Activated CD4-positive, alpha-beta T cell treated with anti-CD3 and anti-CD28 coated beads, Interleukin-2, amount 10 ng/mL, durations not matched to agents 24 days and 14 days (primary cell): ENCODE data around the gene NXPH2. TPM values are rescaled to one million over a fixed set of nuclear protein-coding genes. Genes with fewer than 3 reads are reported as not detected.

Source experiments
- DNase-seq: peaks from one replicate; pipeline ENCODE4 v3.0.0; 2022
- H3K27ac Mint-ChIP-seq: one replicate; pipeline ENCODE4 v1.8.0; 2022; ENCODE audit warnings: mild to moderate bottlenecking, mixed read lengths
- H3K27me3 Mint-ChIP-seq: one replicate; pipeline ENCODE4 v1.8.0; 2022; ENCODE audit warnings: mixed read lengths
- H3K36me3 Mint-ChIP-seq: one replicate; pipeline ENCODE4 v1.8.0; 2022; ENCODE audit warnings: low read depth, mild to moderate bottlenecking, mixed read lengths
- H3K4me1 Mint-ChIP-seq: one replicate; pipeline ENCODE4 v1.8.0; 2021; ENCODE audit warnings: mixed read lengths
- H3K4me3 Mint-ChIP-seq: one replicate; pipeline ENCODE4 v1.8.0; 2022; ENCODE audit warnings: mild to moderate bottlenecking, moderate library complexity, mixed read lengths
- H3K9me3 Mint-ChIP-seq: one replicate; pipeline ENCODE4 v1.8.0; 2021; ENCODE audit warnings: mixed read lengths
- intact Hi-C: fragments of 100-400 bp; cut with micrococcal nuclease; formaldehyde crosslinking; loops from one replicate; pipeline ENCODE4 v1.15.1; 2023
- total RNA-seq: library from RNA; stranded (reverse); gene quantifications from 2 replicates; pipeline ENCODE4 v1.2.3, GENCODE V29; 2022

NXPH2 gene
- not detected in 2 replicates for total RNA-seq

DNA sequence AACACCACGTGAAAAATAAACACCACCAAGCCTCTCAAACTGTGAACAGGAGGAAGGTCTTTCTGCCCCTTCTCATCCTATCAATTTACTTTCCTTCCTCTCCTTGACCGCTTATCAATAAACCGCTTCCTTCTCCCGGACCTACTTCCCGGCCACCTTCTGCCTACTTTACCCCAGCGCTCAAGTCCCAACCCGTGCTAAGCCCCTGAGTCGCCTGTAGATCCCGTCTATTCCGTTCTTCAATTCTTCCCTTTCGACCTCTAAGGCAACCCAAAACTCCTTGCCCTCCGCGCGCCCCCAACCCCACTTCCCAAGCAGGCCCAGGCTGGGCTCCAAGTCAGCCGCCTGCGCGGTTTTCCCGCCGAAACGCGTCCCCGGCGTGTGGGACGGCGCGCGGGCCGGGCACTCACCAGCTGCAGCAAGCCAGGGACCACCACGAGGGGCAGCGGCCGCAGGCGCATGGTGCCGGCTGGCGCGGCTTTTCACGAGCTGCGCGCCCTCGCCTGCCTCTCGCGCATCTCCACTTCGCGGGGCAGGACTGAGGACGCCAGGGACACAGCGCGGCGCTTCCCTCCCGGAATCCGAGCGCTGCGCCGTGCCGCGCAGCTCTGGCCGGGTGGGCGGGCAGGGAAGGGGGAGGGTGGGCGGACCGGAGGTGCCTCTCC is at the start of gene NXPH2:
NXPH2 (minus strand) TSS at position 610 of the 665 bp plus-strand sequence; CDS start at position 461, 149 bp downstream.
- H3K4me1 Mint-ChIP-seq = no peaks in the 10 kb centered on the region
- peaks cover 44% of the 10 kb centered on the region for H3K27me3 Mint-ChIP-seq
- no peak for DNase-seq
- no peaks in the 10 kb centered on the region for H3K36me3 Mint-ChIP-seq
- intact Hi-C loops = no loop called here
- no peaks in the 10 kb centered on the region for H3K9me3 Mint-ChIP-seq
- H3K4me3 Mint-ChIP-seq = no peak within 1 kb of the TSS
- peak within 1 kb of the TSS; percentile 59 for H3K27ac Mint-ChIP-seq

DNA sequence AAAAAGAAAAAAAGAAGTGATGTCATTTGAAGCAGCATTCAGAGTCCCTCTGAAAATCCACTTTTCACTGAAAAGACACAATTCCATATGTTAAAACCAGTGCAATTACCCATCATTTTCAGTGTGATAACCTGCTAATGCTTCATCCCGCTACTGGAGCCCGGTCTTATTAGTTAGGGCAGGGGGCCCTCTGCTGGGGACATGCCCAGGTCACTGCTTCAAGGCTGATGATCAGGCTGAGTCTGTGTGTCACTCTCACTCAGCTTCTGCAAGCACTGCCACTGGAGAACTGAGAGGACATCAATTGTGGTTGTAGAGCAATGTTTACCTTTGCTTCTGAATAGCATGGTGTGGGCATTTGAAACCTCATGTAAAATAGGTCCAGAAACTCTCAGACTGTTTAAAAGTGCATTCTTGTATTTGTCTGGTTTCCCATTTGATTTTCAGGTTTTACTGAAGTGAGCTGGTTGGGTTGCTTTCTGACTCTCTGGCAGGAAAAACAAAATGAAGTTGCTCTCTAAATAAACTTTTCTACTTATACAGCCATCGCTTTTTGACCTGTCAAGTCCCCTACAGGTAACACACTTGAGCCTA is 49.2 kb upstream of the NXPH2 start:
- Mint-ChIP-seq H3K27ac (no peak overlapping the region), H3K4me1 (no peaks in the 10 kb centered on the region), H3K4me3 (no peak overlapping the region), H3K27me3 (no peaks in the 10 kb centered on the region), H3K36me3 (no peaks in the 10 kb centered on the region), H3K9me3 (no peaks in the 10 kb centered on the region)
- intact Hi-C loops = loop anchor here (5.0 kb wide), 1 partner anchor 882 kb away; no protein-coding TSS in a partner anchor
- peak; percentile 59 for DNase-seq

DNA sequence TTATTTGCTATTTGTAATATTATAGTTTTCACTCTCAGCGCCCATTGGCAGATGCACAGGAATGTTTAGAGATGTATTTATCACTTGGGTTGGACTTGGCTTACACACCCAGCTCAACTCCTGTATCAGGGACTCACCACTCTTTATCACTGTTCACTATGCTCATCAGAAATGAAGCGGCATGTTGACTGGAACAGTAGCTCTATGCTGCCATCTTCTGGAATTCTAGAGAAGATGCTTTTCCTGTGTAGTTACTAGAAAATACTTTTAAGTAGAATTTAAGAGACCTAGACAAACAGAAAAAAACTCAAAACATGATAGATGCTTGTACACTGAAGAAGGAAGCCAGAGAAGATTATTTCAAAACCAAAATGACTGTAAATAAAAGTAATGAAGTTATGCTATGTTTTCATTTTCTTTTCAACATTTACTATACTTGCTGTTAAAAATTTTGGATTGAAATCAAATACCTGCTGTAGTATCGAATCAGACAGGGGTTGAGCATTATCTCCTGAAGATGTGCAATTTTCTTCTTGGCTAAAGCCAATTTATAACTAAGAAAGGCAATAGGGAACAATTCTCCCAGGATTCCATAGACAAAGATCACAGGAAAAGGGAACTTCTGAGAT is 47.4 kb upstream of the NXPH2 start:
- Mint-ChIP-seq H3K9me3 (no peaks in the 10 kb centered on the region), H3K27ac (no peak overlapping the region), H3K36me3 (no peaks in the 10 kb centered on the region), H3K4me3 (no peak overlapping the region), H3K4me1 (no peaks in the 10 kb centered on the region), H3K27me3 (no peaks in the 10 kb centered on the region)
- DNase-seq = peak; percentile 71
- intact Hi-C loops = loop anchor here (1.0 to 5.0 kb wide), 4 partner anchors 451 to 961 kb away; no protein-coding TSS in a partner anchor

DNA sequence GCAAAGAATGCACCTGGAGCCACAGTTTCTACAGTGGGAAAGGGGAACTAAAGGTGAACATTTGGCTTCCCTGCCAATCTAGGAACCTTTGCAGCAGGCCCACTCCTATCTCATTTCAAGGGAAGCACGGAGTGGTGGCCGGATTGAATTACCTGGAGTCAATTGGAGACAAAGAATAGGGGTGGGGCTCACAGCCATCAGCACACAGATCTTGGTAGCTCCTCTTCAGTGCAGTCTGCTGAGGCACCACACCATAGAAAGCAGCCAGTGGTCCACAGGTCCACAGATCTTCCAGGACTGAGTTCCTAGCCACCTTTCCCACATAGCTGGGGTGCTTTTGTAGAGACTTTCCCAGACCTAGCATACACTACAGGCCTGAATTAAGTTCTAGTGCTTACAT is 43.5 kb upstream of the NXPH2 start:
- Mint-ChIP-seq H3K27me3 (no peaks in the 10 kb centered on the region), H3K36me3 (no peaks in the 10 kb centered on the region), H3K4me3 (no peak overlapping the region), H3K4me1 (no peaks in the 10 kb centered on the region), H3K9me3 (no peaks in the 10 kb centered on the region), H3K27ac (no peak overlapping the region)
- intact Hi-C loops = no loop called here
- DNase-seq = no peak

DNA sequence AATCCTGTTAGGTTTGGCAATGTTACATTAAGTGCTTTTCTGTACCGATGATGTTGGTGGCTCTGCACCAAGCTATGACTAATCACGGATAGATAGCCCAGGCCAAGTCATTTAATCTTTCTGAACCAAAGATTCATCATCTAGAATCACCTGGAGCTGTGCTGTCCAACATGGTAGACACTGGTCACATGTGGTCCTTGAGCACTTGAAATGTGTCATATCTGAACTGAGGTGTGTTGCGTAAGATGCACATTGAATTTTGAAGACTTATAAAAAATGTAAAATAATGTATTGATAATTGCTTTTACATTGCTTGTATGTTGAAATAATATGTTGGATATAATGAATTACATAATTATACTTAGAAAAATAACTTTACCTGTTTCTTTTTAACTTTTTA is 39.8 kb upstream of the NXPH2 start:
- H3K36me3 Mint-ChIP-seq = no peaks in the 10 kb centered on the region
- no peaks in the 10 kb centered on the region for H3K4me1 Mint-ChIP-seq
- intact Hi-C loops = no loop called here
- H3K4me3 Mint-ChIP-seq = no peak overlapping the region
- H3K27ac Mint-ChIP-seq = no peak overlapping the region
- no peaks in the 10 kb centered on the region for H3K9me3 Mint-ChIP-seq
- H3K27me3 Mint-ChIP-seq = no peaks in the 10 kb centered on the region
- no peak for DNase-seq

DNA sequence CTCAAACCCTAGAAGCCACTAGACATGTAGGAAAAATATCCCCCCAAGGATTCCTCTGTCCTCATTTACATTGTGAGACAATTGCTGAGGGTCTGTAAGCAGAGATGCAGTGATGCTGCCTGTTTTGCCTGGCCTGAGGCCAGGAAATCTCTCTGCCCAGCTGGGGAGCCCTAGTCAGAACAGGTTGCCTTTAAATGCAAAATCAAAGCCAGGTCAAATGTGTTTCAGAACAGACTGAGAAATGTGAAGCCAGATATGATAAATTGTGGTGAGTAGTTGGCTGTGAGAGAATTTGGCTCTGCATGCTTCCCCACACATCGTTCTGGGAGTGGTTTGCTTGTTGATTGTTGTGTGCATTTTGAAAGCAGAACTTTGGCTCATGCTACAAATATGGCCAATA is 38.4 kb upstream of the NXPH2 start:
- DNase-seq = no peak
- Mint-ChIP-seq H3K4me1 (no peaks in the 10 kb centered on the region), H3K27ac (no peak overlapping the region), H3K9me3 (no peaks in the 10 kb centered on the region), H3K27me3 (no peaks in the 10 kb centered on the region), H3K4me3 (no peak overlapping the region), H3K36me3 (no peaks in the 10 kb centered on the region)
- intact Hi-C loops = no loop called here

DNA sequence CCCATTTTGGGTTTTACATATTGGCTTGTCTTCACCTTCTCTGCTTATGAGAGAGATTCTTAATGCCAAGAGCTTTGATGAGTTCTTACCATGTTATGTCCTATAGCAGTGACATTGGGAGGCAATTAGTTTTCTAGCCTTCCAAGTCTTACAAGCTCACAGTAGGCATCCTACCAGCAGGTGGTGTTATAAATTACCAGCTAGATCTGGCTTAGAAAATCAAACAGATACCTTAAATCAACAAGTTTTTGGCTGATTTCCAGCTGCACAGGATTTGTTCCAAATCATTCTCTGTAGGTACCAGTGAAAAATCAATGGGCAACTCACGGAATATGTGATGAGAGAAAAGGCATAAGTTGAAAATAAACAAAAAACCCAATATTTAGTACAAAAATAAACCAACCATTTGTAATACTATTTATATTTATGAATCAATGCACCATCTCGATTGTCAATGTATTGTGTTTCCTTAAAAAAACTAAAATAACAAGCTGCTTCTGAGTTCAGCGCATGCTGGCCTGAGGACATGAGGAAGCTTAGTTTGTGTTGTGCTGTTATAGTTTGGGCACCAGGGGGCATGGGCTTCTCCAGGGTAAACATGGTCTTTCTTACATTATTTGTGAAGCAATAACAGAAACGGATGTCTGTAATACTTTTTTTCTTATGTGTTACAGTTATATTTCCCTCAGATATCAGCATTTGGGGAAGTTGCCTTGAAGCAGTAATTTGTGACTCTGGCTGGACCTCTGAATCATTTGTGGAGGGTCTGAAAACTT is 34.1 kb upstream of the NXPH2 start:
- intact Hi-C loops = no loop called here
- Mint-ChIP-seq H3K27me3 (peaks cover 1% of the 10 kb centered on the region), H3K4me1 (no peaks in the 10 kb centered on the region), H3K4me3 (no peak overlapping the region), H3K27ac (no peak overlapping the region), H3K9me3 (no peaks in the 10 kb centered on the region), H3K36me3 (no peaks in the 10 kb centered on the region)
- no peak for DNase-seq

DNA sequence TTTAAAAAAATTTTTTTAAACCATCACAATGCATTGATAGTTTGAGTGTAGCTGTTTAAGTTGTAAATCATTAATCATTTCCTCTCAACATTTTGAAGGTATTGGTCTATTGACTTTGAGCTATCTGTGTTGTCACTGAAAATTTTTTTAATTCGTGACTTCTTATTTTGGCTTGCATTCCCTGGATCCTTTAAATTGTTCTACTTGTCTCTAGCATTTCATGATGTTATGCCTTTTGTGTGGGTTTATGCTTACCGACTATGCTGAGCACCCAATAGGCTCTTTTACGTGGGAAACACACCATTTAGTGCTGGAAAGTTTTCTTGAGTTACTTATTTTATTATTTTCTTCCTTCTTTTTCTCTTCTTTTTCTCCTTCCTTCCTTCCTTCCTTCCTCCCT is 31.2 kb upstream of the NXPH2 start:
- Mint-ChIP-seq H3K4me3 (no peak overlapping the region), H3K4me1 (no peaks in the 10 kb centered on the region), H3K27me3 (peaks cover 2% of the 10 kb centered on the region), H3K36me3 (no peaks in the 10 kb centered on the region), H3K9me3 (no peaks in the 10 kb centered on the region), H3K27ac (no peak overlapping the region)
- DNase-seq = no peak
- intact Hi-C loops = no loop called here

DNA sequence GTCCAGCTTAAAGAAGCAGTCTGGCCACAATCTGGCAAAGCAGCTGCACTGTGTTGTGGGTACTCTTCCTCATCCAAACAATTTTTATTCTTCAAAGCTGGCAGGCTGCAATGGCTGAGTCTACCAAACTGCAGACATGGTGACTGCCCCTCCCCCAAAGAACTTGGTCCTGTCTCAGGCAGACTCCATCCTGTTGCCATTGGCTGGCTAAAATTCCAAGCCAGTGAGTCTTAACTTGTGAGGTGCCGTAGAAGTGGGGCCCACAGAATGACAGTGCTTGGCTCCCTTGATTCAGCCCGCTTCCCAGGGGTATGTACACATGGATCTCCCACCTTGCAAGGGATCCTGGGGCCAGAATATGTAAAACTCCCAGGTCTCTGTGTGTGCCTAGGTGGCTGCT is 14.5 kb upstream of the NXPH2 start:
- no peaks in the 10 kb centered on the region for H3K36me3 Mint-ChIP-seq
- H3K27ac Mint-ChIP-seq = no peak overlapping the region
- no peak overlapping the region for H3K4me3 Mint-ChIP-seq

DNA sequence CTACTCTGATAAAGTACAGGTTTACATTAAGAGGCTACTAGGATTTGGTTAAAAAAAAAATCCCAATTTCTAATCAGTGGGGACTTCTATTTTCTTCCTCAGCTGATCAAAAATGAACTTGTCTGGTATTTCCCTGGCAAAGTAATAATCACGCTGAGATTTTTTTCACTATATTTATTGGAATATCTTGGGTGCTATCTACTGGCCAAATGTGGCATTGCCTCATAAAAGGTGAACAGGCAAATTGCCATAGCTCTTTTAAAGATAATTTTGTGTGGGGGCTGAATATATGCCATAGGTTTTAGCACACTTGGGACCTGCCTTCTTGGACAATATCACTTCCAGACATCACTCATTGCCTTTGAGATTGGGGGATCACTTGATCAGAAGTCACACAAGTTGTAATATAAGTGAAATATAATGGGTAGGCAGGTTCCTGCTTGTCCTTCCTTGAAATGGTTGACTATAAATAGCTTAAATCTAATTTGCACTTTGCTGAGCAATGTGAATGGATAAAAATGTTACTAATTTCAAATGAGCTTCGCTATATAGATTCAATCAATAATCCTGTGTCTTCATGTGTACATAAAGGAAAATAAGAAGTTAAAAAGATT is 7.0 kb upstream of the NXPH2 start:
- DNase-seq = no peak
- Mint-ChIP-seq H3K36me3 (no peaks in the 10 kb centered on the region), H3K4me1 (no peaks in the 10 kb centered on the region), H3K27ac (no peak overlapping the region), H3K27me3 (peaks cover 20% of the 10 kb centered on the region), H3K9me3 (no peaks in the 10 kb centered on the region), H3K4me3 (no peak overlapping the region)
- intact Hi-C loops = loop anchor here (5.0 kb wide), 1 partner anchor 920 kb away; no protein-coding TSS in a partner anchor

More for the DNA sequence above, 14.5 kb upstream of the NXPH2 start:
- H3K4me1 Mint-ChIP-seq = no peaks in the 10 kb centered on the region
- peaks cover 10% of the 10 kb centered on the region for H3K9me3 Mint-ChIP-seq
- peaks cover 2% of the 10 kb centered on the region for H3K27me3 Mint-ChIP-seq
- DNase-seq = no peak
- intact Hi-C loops = no loop called here

DNA sequence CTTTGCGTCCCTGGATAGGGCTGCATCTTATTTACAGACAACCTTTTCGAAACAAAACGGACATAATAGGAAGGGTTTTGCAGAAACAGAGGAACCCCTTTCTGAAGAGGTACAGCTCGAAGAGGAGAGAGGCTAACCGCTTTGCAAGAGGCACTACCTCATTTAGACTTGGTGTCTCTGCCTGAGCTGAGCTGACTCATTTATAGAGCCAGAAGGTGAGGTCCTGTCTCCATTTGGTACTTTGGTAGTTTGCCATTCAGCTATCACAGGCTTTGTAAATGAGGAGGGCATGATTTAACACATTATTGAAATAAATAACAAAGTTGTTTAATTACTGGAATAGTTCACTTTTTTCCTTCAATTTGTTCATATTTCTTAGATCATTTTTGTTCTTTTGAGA is 2.2 kb upstream of the NXPH2 start:
- intact Hi-C loops = no loop called here
- Mint-ChIP-seq H3K9me3 (no peaks in the 10 kb centered on the region), H3K27ac (no peak overlapping the region), H3K36me3 (no peaks in the 10 kb centered on the region), H3K27me3 (peaks cover 49% of the 10 kb centered on the region), H3K4me1 (no peaks in the 10 kb centered on the region), H3K4me3 (no peak overlapping the region)
- no peak for DNase-seq

DNA sequence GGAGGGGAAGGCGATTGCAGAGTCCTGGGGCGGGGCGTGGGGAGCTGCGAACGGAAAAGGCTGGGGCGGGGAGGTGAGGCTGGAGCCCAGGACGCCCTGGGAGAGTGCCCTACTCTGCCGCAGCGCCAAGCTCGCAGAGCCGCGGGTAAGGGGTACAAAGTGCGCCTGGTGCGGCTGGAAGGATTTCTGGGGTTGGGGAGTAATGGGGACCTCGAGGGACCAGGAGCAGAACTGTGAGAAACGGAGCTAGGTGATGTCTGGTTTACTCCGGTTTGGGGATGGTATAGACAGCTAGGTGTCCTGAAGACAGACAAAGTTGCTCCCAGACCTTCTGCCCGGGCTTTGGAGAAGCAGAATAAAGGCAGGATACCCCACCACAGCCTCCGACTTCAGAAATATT is 718 bp upstream of the NXPH2 start:
- Mint-ChIP-seq H3K4me1 (no peaks in the 10 kb centered on the region), H3K9me3 (no peaks in the 10 kb centered on the region), H3K27me3 (peaks cover 49% of the 10 kb centered on the region), H3K27ac (no peak overlapping the region), H3K4me3 (no peak overlapping the region), H3K36me3 (no peaks in the 10 kb centered on the region)
- intact Hi-C loops = no loop called here
- DNase-seq = no peak

DNA sequence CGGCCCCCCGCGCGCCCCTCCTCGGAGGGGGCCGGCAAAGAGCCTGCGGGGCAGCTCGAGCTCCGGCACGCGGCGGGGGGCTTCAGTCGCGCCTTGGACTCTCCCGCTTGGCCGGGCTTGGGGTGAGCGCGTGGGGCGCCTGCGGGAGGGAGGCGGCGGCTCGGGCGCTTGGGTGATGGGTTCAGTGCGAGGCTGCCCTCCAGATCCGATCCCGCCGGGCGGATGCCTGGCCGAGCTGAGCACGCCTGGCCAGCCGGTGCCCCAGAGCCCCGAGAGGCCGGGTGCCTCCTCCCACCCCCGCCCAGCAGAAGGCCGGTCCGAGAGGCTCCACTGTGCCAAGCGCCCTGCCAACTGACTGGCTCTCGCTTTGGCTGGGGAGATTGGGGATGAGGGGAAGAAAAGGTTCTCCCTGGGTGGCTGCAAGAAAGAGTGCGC is 273 bp upstream of the NXPH2 start:
- Mint-ChIP-seq H3K27ac (no peak overlapping the region), H3K27me3 (peaks cover 49% of the 10 kb centered on the region), H3K4me1 (no peaks in the 10 kb centered on the region), H3K4me3 (no peak overlapping the region), H3K9me3 (no peaks in the 10 kb centered on the region), H3K36me3 (no peaks in the 10 kb centered on the region)
- no peak for DNase-seq
- intact Hi-C loops = no loop called here
